K562 (cell line): ENCODE data around the gene AQP5. TPM values are rescaled to one million over a fixed set of nuclear protein-coding genes. Genes with fewer than 3 reads are reported as not detected.

Experiments
- ATAC-seq: fragments of 200-7000 bp; cut with Tn5 transposase; 3 replicates; pipeline ENCODE4 v1.9.1; 2020; ENCODE audit warnings: moderate library complexity
- BruUV-seq: library from RNA; stranded (reverse); fragments of 400-500 nt; replicated peaks from 2 replicates; lab custom pipeline; 2021; lab: Mats Ljungman, UMichigan
- CTCF ChIA-PET: fragments of 300-600 bp; formaldehyde crosslinking; extraction: SDS; loops from one replicate; lab custom pipeline; 2021; ENCODE audit warnings: low intra/inter-chr PET ratio; lab: Yijun Ruan, JAX
- POLR2A ChIA-PET: fragments of 300-600, 350-650 bp; sonication (Branson Sonifier 250); formaldehyde crosslinking; extraction: SDS; loops from one replicate; lab custom pipeline; 2021; ENCODE audit warnings: antibody characterized with exemption, inconsistent platforms; lab: Yijun Ruan, JAX
- DNase-seq, 4 experiments: peaks; one replicate each; pipeline versions ENCODE4 v3.0.0 to v3.0.0-alpha.2; 2011 to 2018; ENCODE audit warnings: low spot score in 3 of 4, mixed read lengths in 3 of 4; ENCODE audit errors: extremely low read depth in 1 of 4
- FAIRE-seq: peaks from 2 replicates; lab custom pipeline; 2011; peaks lifted over from hg19 to GRCh38; lab: Jason Lieb, UNC
- H2AFZ ChIP-seq: 2 replicates; pipeline ENCODE4 v1.6.0; 2011; ENCODE audit warnings: low read depth, low read length, control low read depth, inconsistent platforms
- H3K27ac ChIP-seq: fragments of 200-600 bp; 3 replicates; pipeline ENCODE4 v1.8.0; 2011; ENCODE audit warnings: low read depth, mild to moderate bottlenecking, control low read depth, inconsistent platforms, low read length, moderate library complexity, mixed read lengths; ENCODE audit errors: extremely low read depth
- H3K27me3 ChIP-seq, 2 experiments: fragments of 300-600 bp in 1 of 2; 2 replicates in 1 of 2; 3 replicates in 1 of 2; pipeline versions ENCODE4 v1.6.0 to v1.8.0; 2011; ENCODE audit warnings: inconsistent platforms in 2 of 2, low read length in 2 of 2, mild to moderate bottlenecking in 1 of 2, mixed read lengths in 1 of 2, moderate library complexity in 1 of 2; ENCODE audit not compliant: control insufficient read depth in 2 of 2, insufficient read depth in 2 of 2
- H3K36me3 ChIP-seq: fragments of 300-600 bp; 3 replicates; pipeline ENCODE4 v1.8.0; 2011; ENCODE audit warnings: mild to moderate bottlenecking, low read length, inconsistent platforms; ENCODE audit not compliant: control insufficient read depth, insufficient read depth
- H3K4me1 ChIP-seq, 2 experiments: fragments of 200-600 bp in 1 of 2; replicated peaks in 1 of 2; 2 replicates in 1 of 2; 3 replicates in 1 of 2; pipeline versions ENCODE4 v1.5.1 to v1.8.0; 2011; ENCODE audit warnings: inconsistent platforms in 2 of 2, low read length in 2 of 2, mild to moderate bottlenecking in 1 of 2, mixed read lengths in 1 of 2, moderate library complexity in 1 of 2; ENCODE audit not compliant: control insufficient read depth in 2 of 2, insufficient read depth in 2 of 2
- H3K4me2 ChIP-seq: 2 replicates; pipeline ENCODE4 v1.6.1; 2011; ENCODE audit warnings: low read length, control low read depth, inconsistent platforms, mixed read lengths; ENCODE audit not compliant: insufficient read depth
- H3K4me3 ChIP-seq: fragments of 200-600 bp; sonication (generic), shearing (Covaris generic); 2 replicates; pipeline ENCODE4 v1.5.1; 2016; ENCODE audit warnings: control low read depth, inconsistent platforms
- H3K79me2 ChIP-seq: fragments of 200-600 bp; 3 replicates; pipeline ENCODE4 v1.8.0; 2011; ENCODE audit warnings: low read length, inconsistent platforms; ENCODE audit not compliant: control insufficient read depth, insufficient read depth
- H3K9ac ChIP-seq, 2 experiments: 2 replicates each; pipeline versions ENCODE4 v1.6.0 to v1.6.1; 2011; ENCODE audit warnings: low read depth in 2 of 2, low read length in 2 of 2, control low read depth in 1 of 2, inconsistent platforms in 1 of 2, mild to moderate bottlenecking in 1 of 2, mixed read lengths in 1 of 2; ENCODE audit not compliant: insufficient read depth in 1 of 2
- H3K9me1 ChIP-seq: one replicate; pipeline ENCODE4 v1.6.0; 2011; ENCODE audit warnings: inconsistent platforms, mild to moderate bottlenecking, low read length, moderate library complexity; ENCODE audit not compliant: control insufficient read depth, insufficient read depth
- H3K9me3 ChIP-seq: replicated peaks from 2 replicates; pipeline ENCODE4 v1.5.1; 2011; ENCODE audit warnings: low read depth, low read length, inconsistent platforms; ENCODE audit not compliant: control insufficient read depth, insufficient read depth
- H4K20me1 ChIP-seq: replicated peaks from 2 replicates; pipeline ENCODE4 v1.6.1; 2011; ENCODE audit warnings: low read length, inconsistent platforms, mixed read lengths; ENCODE audit not compliant: control insufficient read depth, insufficient read depth
- BACH1 ChIP-seq: fragments of 200-800 bp; sonication (Bioruptor generic); IDR thresholded peaks from 2 replicates; pipeline ENCODE4 v1.6.1; 2016; ENCODE audit warnings: missing genetic modification characterization, missing compliant biosample characterization
- BCL6 ChIP-seq: fragments of 250-450 bp; sonication (Bioruptor Pico); IDR thresholded peaks from 2 replicates; pipeline ENCODE4 v1.4.0; 2020
- CBFA2T3 ChIP-seq: fragments of 450-650 bp; IDR thresholded peaks from 2 replicates; pipeline ENCODE4 v1.6.1; 2017
- DMBX1 ChIP-seq: fragments of 250-450 bp; sonication (Bioruptor Pico); IDR thresholded peaks from 2 replicates; pipeline ENCODE4 v1.8.0; 2022; ENCODE audit warnings: inconsistent platforms, mild to moderate bottlenecking, moderate library complexity, borderline replicate concordance
- FOXP4 ChIP-seq: sonication (generic); formaldehyde crosslinking; IDR thresholded peaks from 2 replicates; pipeline ENCODE4 v1.8.0; 2022; ENCODE audit warnings: mild to moderate bottlenecking, missing genetic modification reagents, borderline replicate concordance
- GABPB1 ChIP-seq: sonication (generic); formaldehyde crosslinking; IDR thresholded peaks from 2 replicates; pipeline ENCODE4 v1.8.0; 2022; ENCODE audit warnings: mild to moderate bottlenecking, missing genetic modification reagents
- HDAC8 ChIP-seq: fragments of 450-650 bp; IDR thresholded peaks from 2 replicates; pipeline ENCODE4 v1.6.1; 2016; ENCODE audit warnings: mild to moderate bottlenecking, missing genetic modification characterization, moderate library complexity, missing compliant biosample characterization
- HES1 ChIP-seq: fragments of 450-650 bp; IDR thresholded peaks from 2 replicates; pipeline ENCODE4 v1.6.1; 2016; ENCODE audit warnings: low read depth, mild to moderate bottlenecking, moderate library complexity
- KLF10 ChIP-seq: fragments of 250-450 bp; sonication (Bioruptor Pico); IDR thresholded peaks from 2 replicates; pipeline ENCODE4 v1.6.1; 2021; ENCODE audit warnings: matching md5 sums
- NR2C2 ChIP-seq, 2 experiments: fragments of 200-800 bp in 1 of 2; sonication (Bioruptor generic) in 1 of 2; sonication (generic) in 1 of 2; formaldehyde crosslinking in 1 of 2; IDR thresholded peaks; 2 replicates each; pipeline versions ENCODE4 v1.6.1 to v1.8.0; 2016 to 2022; ENCODE audit warnings: mild to moderate bottlenecking in 1 of 2, missing compliant biosample characterization in 1 of 2, missing genetic modification characterization in 1 of 2, missing genetic modification reagents in 1 of 2
- POU5F1 ChIP-seq: fragments of 150-350 bp; IDR thresholded peaks from 2 replicates; pipeline ENCODE4 v1.6.1; 2014; ENCODE audit warnings: borderline replicate concordance, low read length, low read depth, mild to moderate bottlenecking; ENCODE audit not compliant: partially characterized antibody
- U2AF2 ChIP-seq: fragments of 200-400 bp; formaldehyde crosslinking; optimal IDR thresholded peaks from 2 replicates; pipeline ENCODE3; 2017; ENCODE audit warnings: low read depth, mild to moderate bottlenecking, low read length
- USF1 ChIP-seq: sonication (generic); formaldehyde crosslinking; IDR thresholded peaks from 2 replicates; pipeline ENCODE4 v1.9.0; 2022; ENCODE audit warnings: mild to moderate bottlenecking, missing genetic modification reagents
- ZBTB1 ChIP-seq: sonication (generic); formaldehyde crosslinking; IDR thresholded peaks from 2 replicates; pipeline ENCODE4 v1.8.1; 2023; ENCODE audit warnings: missing genetic modification reagents, low read depth, mild to moderate bottlenecking, borderline replicate concordance
- ZNF239 ChIP-seq: fragments of 250-450 bp; sonication (Bioruptor Pico); IDR thresholded peaks from 2 replicates; pipeline ENCODE4 v1.4.0; 2020; ENCODE audit warnings: mild to moderate bottlenecking
- WGBS: fragments of 100-300 bp; shearing (Covaris generic); methylation state at CpG from one replicate; pipeline ENCODE4 v1.1.6; 2016; ENCODE audit warnings: low coverage, mixed read lengths; ENCODE audit not compliant: insufficient coverage; ENCODE audit errors: missing lambda C conversion rate; 5-methylcytosine and 5-hydroxymethylcytosine counted together
- in situ Hi-C: fragments of 300-500 bp; cut with MboI; formaldehyde crosslinking; loops from 4 replicates; pipeline ENCODE4 v1.15.0; 2018; ENCODE audit warnings: inconsistent platforms, mixed read lengths
- intact Hi-C: fragments of 100-400 bp; cut with micrococcal nuclease; formaldehyde crosslinking; loops from 2 replicates; pipeline ENCODE4 v1.14.2; 2022
- polyA plus RNA-seq, 8 experiments: library from polyadenylated mRNA; depleted of rRNA in 4 of 8; stranded (reverse) in 5 of 8; unstranded in 3 of 8; fragments of >200 nt; fragmentation: Nextera tagmentation in 2 of 8; fragmentation: Illumina TruSeq in 1 of 8; extraction: Ambion mirVana in 2 of 8; extraction: Trizol in 1 of 8; gene quantifications; 2 replicates each; pipeline versions ENCODE4 v1.2.1 to v1.2.3, GENCODE V29; 2011 to 2014; ENCODE audit warnings: inconsistent platforms in 1 of 8, missing spikeins in 1 of 8
- total RNA-seq, 7 experiments: library from RNA; depleted of rRNA in 6 of 7; stranded (reverse); fragments of >200 nt in 6 of 7; fragmentation: Illumina TruSeq in 2 of 7; extraction: Trizol in 2 of 7; gene quantifications; 2 replicates each; pipeline versions ENCODE4 v1.2.1 to v1.2.3, GENCODE V29; 2011 to 2021; ENCODE audit warnings: low replicate concordance in 1 of 7
- TF ChIP-seq, protein P1 (sequence below): fragments of 250-450 bp; sonication (Bioruptor Pico); IDR thresholded peaks from 2 replicates; pipeline ENCODE4 v1.5.0; 2021; ENCODE audit warnings: mild to moderate bottlenecking, moderate library complexity

Gene AQP5
- total and polyA plus RNA-seq, 9 of the 15 experiments (the other 6 are each of a cell fraction or from before 2014, with no cell fraction given), result not detected

- peaks cover 17% of the 10 kb centered on the region; the same call in 1 of the 2 replicates for H4K20me1 ChIP-seq
- no peaks in the 10 kb centered on the region for H3K79me2 ChIP-seq
- in situ Hi-C loops, result loop anchor here (5.0 kb wide), 1 partner anchor 198 kb away; the partner anchor contains the start of gene CERS5
- H3K27me3 ChIP-seq, result peaks cover 28 to 77% of the 10 kb centered on the region in 2 experiments; a peak in 4 of 5 replicates
- H3K9me1 ChIP-seq, result no peaks in the 10 kb centered on the region
- no peak overlapping the region for H2AFZ ChIP-seq
- 25% methylated on average over 4 of the region's 5 CpGs for WGBS
- intact Hi-C loops, result no loop called here
- DNase-seq, result no peak
- no TSS peak for BruUV-seq
- H3K4me2 ChIP-seq, result no peak overlapping the region
- no peak for ATAC-seq
- no peaks in the 10 kb centered on the region for H3K36me3 ChIP-seq
- TF ChIP-seq KLF10 (no peak), GABPB1 (CRISPR knock-in tag) (no peak), ZBTB1 (CRISPR knock-in tag) (no peak), FOXP4 (no peak), POU5F1 (no peak), HES1 (no peak), NR2C2 (CRISPR knock-in tag; IDR thresholded peaks at IDR 0.05) (no peak), NR2C2 (tag; IDR thresholded peaks at IDR 0.05) (no peak), U2AF2 (no peak), HDAC8 (no peak), ZNF239 (CRISPR knock-in tag) (no peak), CBFA2T3 (no peak), DMBX1 (no peak), BCL6 (no peak), BACH1 (tag) (no peak), USF1 (CRISPR knock-in tag) (no peak)
- TF ChIP-seq, protein P1, sequence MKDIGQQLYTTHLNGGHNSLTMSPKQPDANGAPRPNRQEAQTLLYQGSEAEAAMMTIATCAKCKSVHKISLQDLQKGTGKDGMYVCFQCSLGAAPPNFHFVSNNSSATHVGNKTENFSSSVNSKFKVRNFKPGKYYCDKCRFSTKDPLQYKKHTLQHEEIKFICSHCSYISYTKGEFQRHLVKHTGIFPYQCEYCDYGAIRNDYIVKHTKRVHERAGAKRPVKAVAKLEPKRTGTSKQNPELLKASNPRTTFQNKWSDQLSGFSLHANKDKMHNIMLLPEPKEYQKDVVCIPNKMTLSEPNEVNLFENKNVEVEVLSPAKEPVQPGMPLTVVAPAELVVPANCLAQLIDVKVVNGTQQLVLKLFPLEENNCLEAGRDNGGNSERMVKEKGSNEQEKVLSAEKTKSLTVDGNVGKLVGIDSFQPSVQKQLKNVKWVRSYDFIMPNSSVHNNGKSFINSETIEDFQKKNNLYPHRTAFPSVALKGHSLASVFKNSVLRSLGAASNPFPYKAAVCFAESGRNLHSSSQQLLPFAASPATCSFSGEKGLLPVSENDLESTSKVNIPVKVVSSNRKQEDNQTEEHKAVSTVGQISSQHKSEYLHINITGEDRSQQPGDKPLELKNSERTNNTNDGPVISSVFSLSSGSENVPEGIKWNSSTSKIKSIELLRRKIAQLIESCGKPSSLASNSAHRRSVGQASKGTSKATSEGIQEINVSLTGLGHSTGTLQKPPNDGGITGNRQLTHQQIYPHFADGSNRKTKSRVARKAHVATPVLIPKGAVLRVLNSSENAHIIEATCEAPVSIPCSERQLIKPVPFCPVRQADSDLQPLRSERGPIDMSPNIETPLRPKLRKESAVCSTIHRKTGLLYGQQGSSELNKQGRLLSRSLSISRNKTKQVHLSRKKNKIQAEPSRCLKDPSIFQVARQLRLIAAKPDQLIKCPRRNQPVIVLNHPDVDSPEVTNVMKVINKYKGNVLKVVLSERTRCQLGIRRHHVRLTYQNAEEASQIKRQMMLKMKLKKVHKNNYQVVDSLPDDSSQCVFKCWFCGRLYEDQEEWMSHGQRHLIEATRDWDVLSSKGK, result no peak
- CTCF ChIA-PET, result interaction anchor here (0.5 to 5.4 kb wide), 4 partner anchors 16 to 101 kb away, joined by 3 to 43 read pairs (median 18); no protein-coding TSS in a partner anchor
- H3K9me3 ChIP-seq, result no peaks in the 10 kb centered on the region
- no peak for FAIRE-seq
- POLR2A ChIA-PET, result interaction anchor here (0.6 to 1.7 kb wide), 7 partner anchors 13 to 227 kb away, joined by 3 to 6 read pairs (median 3); no protein-coding TSS in a partner anchor
- H3K4me1 ChIP-seq, result peaks cover 12 to 38% of the 10 kb centered on the region in 2 experiments; a peak in 4 of 5 replicates
- no peak overlapping the region for H3K4me3 ChIP-seq
- no peak overlapping the region for H3K9ac ChIP-seq
- H3K27ac ChIP-seq, result no peak overlapping the region
Measured at GRCh38 chr12:49969027-49969426, 7.4 kb downstream of the AQP5 start.
